Esophagus squamous epithelium (tissue), 5 donors: ENCODE measurements around the gene GRN. TPM values are rescaled to one million over a fixed set of nuclear protein-coding genes. Genes with fewer than 3 reads are reported as not detected.

Experiments
- DNase-seq: peaks from one replicate; lab custom pipeline; 2025; lab: John Stamatoyannopoulos, UW
- H3K27ac ChIP-seq, 4 donors: fragments of 200-600 bp; sonication (generic); one replicate each; pipeline ENCODE4 v1.5.1; 2016 to 2019; ENCODE audit warnings: mild to moderate bottlenecking in 1 of 4
- H3K27me3 ChIP-seq, 4 donors: fragments of 200-600 bp; sonication (generic); 1 replicate in 3 of 4; 2 replicates in 1 of 4; pipeline versions ENCODE4 v1.5.1 to v1.6.0; 2017 to 2021; ENCODE audit warnings: antibody characterized with exemption in 1 of 4
- H3K36me3 ChIP-seq, 3 donors: fragments of 200-600 bp; sonication (generic); one replicate each; pipeline ENCODE4 v1.5.1; 2016 to 2019
- H3K4me1 ChIP-seq, 3 donors: fragments of 200-600 bp; sonication (generic); one replicate each; pipeline ENCODE4 v1.5.1; 2017 to 2019
- H3K4me3 ChIP-seq, 4 donors: fragments of 200-600 bp; sonication (generic); 1 replicate in 3 of 4; 2 replicates in 1 of 4; pipeline ENCODE4 v1.5.1; 2016 to 2019; ENCODE audit warnings: mild to moderate bottlenecking in 2 of 4, moderate library complexity in 1 of 4
- H3K9me3 ChIP-seq, 3 donors: fragments of 200-600 bp; sonication (generic); one replicate each; pipeline ENCODE4 v1.5.1; 2016 to 2019
- CTCF ChIP-seq, 6 experiments: fragments of 450-650 bp in 4 of 6; fragments of 200-600 bp in 2 of 6; sonication (generic) in 2 of 6; IDR thresholded peaks; one replicate each; pipeline ENCODE4 v1.5.1; 2016 to 2019; ENCODE audit warnings: antibody characterized with exemption in 6 of 6, mild to moderate bottlenecking in 4 of 6, moderate library complexity in 4 of 6
- POLR2A ChIP-seq, 4 donors: fragments of 450-650 bp; IDR thresholded peaks; one replicate each; pipeline ENCODE4 v1.6.1; 2017; ENCODE audit warnings: antibody characterized with exemption in 4 of 4, mild to moderate bottlenecking in 4 of 4, moderate library complexity in 3 of 4
- WGBS, 2 donors: methylation state at CpG; one replicate each; pipeline ENCODE4 v1.1.5; 2018; 5-methylcytosine and 5-hydroxymethylcytosine counted together
- intact Hi-C: fragments of 100-400 bp; cut with DNase I; formaldehyde crosslinking; loops from one replicate; pipeline ENCODE4 v1.15.0; 2022
- total RNA-seq, 4 donors: library from RNA; depleted of rRNA; stranded (reverse); fragments of >200 nt; gene quantifications; one replicate each; pipeline ENCODE4 v1.1.0, GENCODE V29; 2016
- donor health status: DM: yes; HTN: yes; CAD: no.

GRN gene
- total RNA-seq, 4 donors from 2014 or later: 428 to 1,204 (median 642) TPM

GRCh38 chr17:44359458-44360143, 14.5 kb downstream of the GRN start:
- H3K4me1 ChIP-seq: peaks cover 3 to 34% (median 14%) of the 10 kb centered on the region in 3 donors
- H3K27ac ChIP-seq: no peak overlapping the region
- no peak overlapping the region for H3K4me3 ChIP-seq
- H3K9me3 ChIP-seq: no peaks in the 10 kb centered on the region
- peaks cover 0 to 9% (median 0%) of the 10 kb centered on the region in 4 donors for H3K27me3 ChIP-seq
- TF ChIP-seq CTCF (IDR thresholded peaks at IDR 0.05) (no peak), POLR2A (IDR thresholded peaks at IDR 0.05) (no peak)
- WGBS, 2 donors: 84 to 89% methylated on average over 6 to 10 of the region's 14 CpGs
- intact Hi-C loops: no loop called here
- H3K36me3 ChIP-seq: no peaks in the 10 kb centered on the region
- no peak for DNase-seq

- Histone ChIP-seq H3K9me3 (no peaks in the 10 kb centered on the region), H3K4me3 (no peak overlapping the region), H3K4me1 (peaks cover 3 to 34% (median 14%) of the 10 kb centered on the region in 3 donors), H3K27me3 (peaks cover 0 to 14% (median 0%) of the 10 kb centered on the region in 4 donors), H3K27ac (no peak overlapping the region), H3K36me3 (no peaks in the 10 kb centered on the region)
- TF ChIP-seq CTCF (IDR thresholded peaks at IDR 0.05) (no peak), POLR2A (IDR thresholded peaks at IDR 0.05) (no peak)
- intact Hi-C loops: no loop called here
- DNase-seq: no peak
- WGBS, 2 donors: 44 to 53% methylated on average over 5 to 6 of the region's 6 CpGs
Observed at GRCh38 chr17:44360144-44360533, 15.0 kb downstream of the GRN start.

DNA sequence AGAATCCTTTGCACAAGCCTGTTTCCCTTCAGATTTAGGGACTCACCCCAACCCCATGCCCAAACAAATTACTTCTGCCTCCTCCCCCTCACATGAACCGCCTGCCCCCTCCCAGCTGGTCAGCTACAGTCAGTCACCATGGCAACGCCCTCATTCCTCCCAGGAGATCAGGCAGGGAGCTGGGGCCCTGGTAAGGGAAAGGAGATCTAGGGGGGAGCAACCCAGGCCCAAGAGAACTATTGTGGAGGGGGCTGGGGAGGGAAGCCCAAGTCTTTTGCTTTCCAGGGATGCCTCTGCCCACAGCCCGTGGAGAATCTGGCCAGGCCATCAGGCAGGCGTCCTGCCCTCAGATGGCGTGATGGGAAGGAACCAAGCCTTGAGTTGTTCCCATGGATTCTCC, 15.7 kb downstream of the GRN start:
- Histone ChIP-seq H3K27ac (no peak overlapping the region), H3K4me1 (peaks cover 3 to 34% (median 14%) of the 10 kb centered on the region in 3 donors), H3K36me3 (no peaks in the 10 kb centered on the region), H3K9me3 (no peaks in the 10 kb centered on the region), H3K4me3 (no peak overlapping the region), H3K27me3 (peaks cover 0 to 15% (median 0%) of the 10 kb centered on the region in 4 donors)
- TF ChIP-seq CTCF (IDR thresholded peaks at IDR 0.05) (no peak), POLR2A (IDR thresholded peaks at IDR 0.05) (no peak)
- DNase-seq: no peak
- intact Hi-C loops: no loop called here
- 61 to 80% methylated on average over 1 to 3 of the region's 5 CpGs for WGBS, 2 donors

GRCh38 chr17:44361292-44362260, 16.5 kb downstream of the GRN start:
- no peak overlapping the region for H3K27ac ChIP-seq
- intact Hi-C loops: no loop called here
- DNase-seq: no peak

More at GRCh38 chr17:44361292-44362260, 16.5 kb downstream of the GRN start:
- Histone ChIP-seq H3K36me3 (no peaks in the 10 kb centered on the region), H3K27me3 (peaks cover 0 to 15% (median 0%) of the 10 kb centered on the region in 4 donors), H3K4me3 (no peak overlapping the region), H3K4me1 (peaks cover 3 to 38% (median 14%) of the 10 kb centered on the region in 3 donors), H3K9me3 (no peaks in the 10 kb centered on the region)
- 54 to 58% methylated on average over 5 to 9 of the region's 11 CpGs for WGBS, 2 donors
- TF ChIP-seq CTCF (IDR thresholded peaks at IDR 0.05): no peak
- TF ChIP-seq POLR2A (IDR thresholded peaks at IDR 0.05): no peak
